ENCODE data around the gene SRXN1.

- TF ChIP-seq CTCF (IDR thresholded peaks at IDR 0.05 in 4 of 5, conservative IDR thresholded peaks at IDR 0.05 in 1 of 5) = no peak
- TF ChIP-seq POLR2A (IDR thresholded peaks at IDR 0.05) = no peak
Observed at GRCh38 chr20:675033-675452, 22.0 kb upstream of the SRXN1 start.
